Measurements from ENCODE around the gene PDE6A.

DNA sequence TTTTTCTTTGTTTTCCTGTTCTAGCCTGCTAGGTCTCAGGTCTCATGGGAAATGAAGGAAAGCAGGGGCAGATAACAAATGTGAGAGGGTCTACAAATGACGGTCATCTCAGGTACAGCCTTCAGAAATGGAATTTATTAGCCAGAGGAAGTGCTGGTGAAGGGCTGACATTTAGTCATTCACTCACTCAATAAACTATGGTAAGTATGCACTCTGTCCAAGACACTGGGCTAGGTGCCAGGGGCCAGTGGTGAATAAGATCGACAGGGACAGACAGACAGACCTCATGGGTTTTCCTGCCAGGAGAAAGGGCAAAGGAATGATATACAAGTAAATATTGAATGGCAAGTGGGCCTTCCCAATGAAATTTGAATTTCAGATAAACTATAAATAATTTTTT is 6.3 kb downstream of the PDE6A start:
- TF ChIP-seq TAF1 (IDR thresholded peaks at IDR 0.05; ENCODE audit: low read depth, low read length) (no peak), JUN (IDR thresholded peaks at IDR 0.05; ENCODE audit: low read depth, low read length) (no peak), POLR2AphosphoS5 (IDR thresholded peaks at IDR 0.05; ENCODE audit: low read depth, low read length) (no peak), JUND (IDR thresholded peaks at IDR 0.05; ENCODE audit: low read length) (no peak), CHD2 (IDR thresholded peaks at IDR 0.05; ENCODE audit: low read length) (no peak), PHF8 (conservative IDR thresholded peaks at IDR 0.05; ENCODE audit: low read depth, low read length) (no peak), RNF2 (IDR thresholded peaks at IDR 0.05; ENCODE audit: borderline replicate concordance, low read depth, low read length, missing control alignments, poor library complexity, severe bottlenecking) (no peak)
- TF ChIP-seq, protein P1, sequence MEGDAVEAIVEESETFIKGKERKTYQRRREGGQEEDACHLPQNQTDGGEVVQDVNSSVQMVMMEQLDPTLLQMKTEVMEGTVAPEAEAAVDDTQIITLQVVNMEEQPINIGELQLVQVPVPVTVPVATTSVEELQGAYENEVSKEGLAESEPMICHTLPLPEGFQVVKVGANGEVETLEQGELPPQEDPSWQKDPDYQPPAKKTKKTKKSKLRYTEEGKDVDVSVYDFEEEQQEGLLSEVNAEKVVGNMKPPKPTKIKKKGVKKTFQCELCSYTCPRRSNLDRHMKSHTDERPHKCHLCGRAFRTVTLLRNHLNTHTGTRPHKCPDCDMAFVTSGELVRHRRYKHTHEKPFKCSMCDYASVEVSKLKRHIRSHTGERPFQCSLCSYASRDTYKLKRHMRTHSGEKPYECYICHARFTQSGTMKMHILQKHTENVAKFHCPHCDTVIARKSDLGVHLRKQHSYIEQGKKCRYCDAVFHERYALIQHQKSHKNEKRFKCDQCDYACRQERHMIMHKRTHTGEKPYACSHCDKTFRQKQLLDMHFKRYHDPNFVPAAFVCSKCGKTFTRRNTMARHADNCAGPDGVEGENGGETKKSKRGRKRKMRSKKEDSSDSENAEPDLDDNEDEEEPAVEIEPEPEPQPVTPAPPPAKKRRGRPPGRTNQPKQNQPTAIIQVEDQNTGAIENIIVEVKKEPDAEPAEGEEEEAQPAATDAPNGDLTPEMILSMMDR (IDR thresholded peaks at IDR 0.05; ENCODE audit: control extremely low read depth in 1 of 3, insufficient read depth in 1 of 3, low read depth in 1 of 3, low read length in 3 of 3): no peak
